Thymus (tissue), 11 donors: ENCODE data around the gene FBXO31. TPM values are rescaled to one million over a fixed set of nuclear protein-coding genes. Genes with fewer than 3 reads are reported as not detected.
A peak's percentile ranks its signal among the peaks of the same experiment; 100 is the strongest.
"Not testable (repeated sequence)": the region's sequence is repeated elsewhere in the genome, so short reads cannot be mapped to it uniquely, and the experiment has no call there.

Experiments used
- DNase-seq, 9 donors: peaks; one replicate each; pipeline ENCODE4 v3.0.0-alpha.2; 2013; ENCODE audit warnings: low spot score in 9 of 9, low read depth in 6 of 9, missing footprints in 1 of 9
- H3K27ac ChIP-seq, 2 donors: one replicate each; pipeline ENCODE4 v1.5.1; 2013; ENCODE audit warnings: control low read depth in 1 of 2, low read depth in 1 of 2, low read length in 1 of 2, mild to moderate bottlenecking in 1 of 2, moderate library complexity in 1 of 2
- H3K27me3 ChIP-seq, 2 donors: one replicate each; pipeline ENCODE4 v1.5.1; 2013; ENCODE audit warnings: low read length in 1 of 2; ENCODE audit not compliant: control insufficient read depth in 2 of 2, insufficient read depth in 1 of 2
- H3K36me3 ChIP-seq, 2 donors: one replicate each; pipeline ENCODE4 v1.5.1; 2013; ENCODE audit warnings: low read length in 1 of 2, mild to moderate bottlenecking in 1 of 2, moderate library complexity in 1 of 2; ENCODE audit not compliant: control insufficient read depth in 2 of 2, insufficient read depth in 2 of 2
- H3K4me1 ChIP-seq, 2 donors: one replicate each; pipeline ENCODE4 v1.5.1; 2013; ENCODE audit warnings: low read length in 2 of 2; ENCODE audit not compliant: control insufficient read depth in 2 of 2, insufficient read depth in 2 of 2
- H3K4me3 ChIP-seq, 2 donors: one replicate each; pipeline ENCODE4 v1.5.1; 2013; ENCODE audit warnings: low read length in 2 of 2, control low read depth in 1 of 2, mild to moderate bottlenecking in 1 of 2
- H3K9me3 ChIP-seq, 2 donors: one replicate each; pipeline ENCODE4 v1.5.1; 2013; ENCODE audit warnings: low read length in 1 of 2, mild to moderate bottlenecking in 1 of 2; ENCODE audit not compliant: control insufficient read depth in 2 of 2, insufficient read depth in 1 of 2
- WGBS: extraction: QIAGEN DNeasy Blood & Tissue Kit; methylation state at CpG from one replicate; pipeline ENCODE4 v1.1.7; 2013; 5-methylcytosine and 5-hydroxymethylcytosine counted together
- polyA plus RNA-seq: library from polyadenylated mRNA; stranded (reverse); fragments of 200-250 nt; gene quantifications from one replicate; pipeline ENCODE4 v1.2.3, GENCODE V29; 2013
- total RNA-seq: library from RNA; stranded (reverse); fragments of 120-200 nt; gene quantifications from one replicate; pipeline ENCODE4 v1.2.4, GENCODE V29; 2013
- donor health status: healthy.

Gene FBXO31
- total and polyA plus RNA-seq, 2 donors: 11.7 to 27.1 TPM

DNA sequence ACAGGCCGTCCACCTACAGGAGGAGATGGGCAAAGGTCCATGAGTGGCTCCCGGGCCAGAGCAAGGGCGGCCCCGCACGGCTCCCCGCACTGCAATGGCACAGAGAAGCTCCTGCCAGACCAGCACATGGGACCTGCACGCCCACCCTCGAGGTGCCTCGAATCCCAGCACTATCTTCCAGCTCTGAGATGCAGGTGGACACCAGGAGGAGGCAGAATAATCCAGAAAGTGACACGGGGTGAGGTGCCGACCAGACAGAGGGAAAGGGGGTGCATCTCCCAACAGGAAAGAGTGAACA is 39.9 kb downstream of the FBXO31 start:
- DNase-seq: no peak

DNA sequence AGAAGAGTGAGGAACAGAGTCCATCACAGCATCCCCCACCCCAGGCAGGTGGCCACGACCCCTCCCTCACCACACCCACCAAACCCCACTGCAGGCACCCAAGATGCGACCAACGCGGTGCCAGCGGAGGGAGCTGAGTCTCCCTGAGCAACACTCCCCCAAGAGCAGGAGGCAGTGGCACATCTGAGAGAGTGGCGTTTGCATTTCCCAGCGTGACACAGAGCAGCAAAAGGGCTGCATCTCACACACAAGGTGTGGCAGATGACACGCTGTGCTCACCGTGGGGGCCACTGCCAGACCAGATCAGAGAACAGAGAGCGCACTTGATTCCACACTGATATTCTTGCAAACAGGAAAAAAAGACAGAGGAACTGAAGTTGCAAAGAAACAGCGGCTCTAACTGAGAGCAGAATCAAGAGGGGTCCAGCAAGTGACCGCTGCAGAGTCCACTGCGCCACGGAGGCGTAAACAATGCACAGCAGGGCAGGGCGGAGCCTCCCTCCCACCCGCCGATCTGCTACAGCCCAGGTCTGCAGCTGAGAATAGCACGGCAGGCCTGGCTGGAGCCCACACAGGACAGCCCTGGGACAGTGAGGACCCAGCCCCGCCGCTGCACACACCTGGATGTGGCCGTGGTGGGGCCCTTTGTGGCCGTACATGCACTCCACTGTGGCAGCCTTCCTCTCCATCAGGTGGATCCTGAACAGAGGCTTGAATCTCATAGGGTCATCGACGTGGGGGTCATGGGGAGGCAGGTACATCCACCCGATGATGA is 40.4 kb downstream of the FBXO31 start:
- Histone ChIP-seq H3K4me1 (peaks cover 7 to 29% of the 10 kb centered on the region in 2 donors), H3K4me3 (no peak overlapping the region), H3K27me3 (no peaks in the 10 kb centered on the region), H3K27ac (no peak overlapping the region), H3K9me3 (peaks cover 0 to 2% of the 10 kb centered on the region in 2 donors), H3K36me3 (peaks cover 22 to 55% of the 10 kb centered on the region in 2 donors)
- peak in 1 of 9 donors; percentile 26 for DNase-seq
- WGBS: 85% methylated on average over 26 of the region's 26 CpGs

More for the DNA sequence above, 39.9 kb downstream of the FBXO31 start:
- H3K4me1 ChIP-seq: peaks cover 7 to 29% of the 10 kb centered on the region in 2 donors
- H3K4me3 ChIP-seq: no peak overlapping the region
- H3K9me3 ChIP-seq: peaks cover 0 to 2% of the 10 kb centered on the region in 2 donors
- no peaks in the 10 kb centered on the region for H3K27me3 ChIP-seq
- peaks cover 22 to 56% of the 10 kb centered on the region in 2 donors for H3K36me3 ChIP-seq
- WGBS: 96% methylated on average over 11 of the region's 11 CpGs
- no peak overlapping the region for H3K27ac ChIP-seq

DNA sequence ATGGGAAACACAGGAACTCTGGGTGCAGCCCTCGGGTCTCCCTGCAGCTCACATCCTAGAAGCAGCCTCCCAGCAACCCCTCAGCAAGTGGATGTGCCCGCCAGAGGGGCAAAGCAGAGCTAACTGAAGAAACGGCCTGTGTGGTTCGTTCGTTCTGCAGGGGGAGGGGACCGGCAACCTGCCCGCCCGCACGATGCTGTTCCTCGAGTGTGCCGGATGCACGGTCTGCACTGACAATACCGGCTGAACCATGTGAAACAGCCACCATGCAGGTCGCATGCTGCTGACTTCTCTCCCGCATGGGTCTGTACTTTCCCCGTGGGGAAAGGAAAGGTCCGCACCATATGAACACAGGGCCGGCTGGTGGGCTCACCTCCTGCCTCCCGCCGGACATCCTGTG is 41.1 kb downstream of the FBXO31 start:
- H3K4me3 ChIP-seq: no peak overlapping the region
- H3K27me3 ChIP-seq: no peaks in the 10 kb centered on the region
- no peak for DNase-seq
- no peak overlapping the region for H3K27ac ChIP-seq
- 98% methylated on average over 20 of the region's 20 CpGs for WGBS
- H3K36me3 ChIP-seq: peaks cover 22 to 55% of the 10 kb centered on the region in 2 donors
- peaks cover 0 to 2% of the 10 kb centered on the region in 2 donors for H3K9me3 ChIP-seq
- peaks cover 7 to 30% of the 10 kb centered on the region in 2 donors for H3K4me1 ChIP-seq

DNA sequence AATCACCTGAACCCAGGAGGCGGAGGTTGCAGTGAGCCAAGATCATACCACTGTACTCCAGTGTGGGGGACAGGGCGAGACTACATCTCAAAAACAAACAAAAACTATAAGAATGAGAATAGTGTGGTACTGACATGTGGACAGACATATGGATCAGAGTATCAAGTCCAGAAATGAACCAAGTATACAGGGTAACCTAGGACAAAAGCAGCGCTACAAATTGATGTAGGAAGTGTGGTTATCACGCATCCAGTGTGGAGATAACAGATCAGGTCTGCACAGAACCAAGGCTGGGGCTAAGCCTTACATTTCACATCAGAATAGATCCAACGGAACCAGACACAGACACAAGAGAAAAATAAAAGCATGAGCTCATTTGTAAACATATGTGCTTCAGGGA is 43.4 kb downstream of the FBXO31 start:
- H3K4me1 ChIP-seq: peaks cover 4 to 19% of the 10 kb centered on the region in 2 donors
- no peak overlapping the region for H3K27ac ChIP-seq
- H3K27me3 ChIP-seq: no peaks in the 10 kb centered on the region
- no peak for DNase-seq
- peaks cover 14 to 47% of the 10 kb centered on the region in 2 donors for H3K36me3 ChIP-seq
- no peak overlapping the region for H3K4me3 ChIP-seq
- 98% methylated on average over 5 of the region's 5 CpGs for WGBS
- peaks cover 0 to 2% of the 10 kb centered on the region in 2 donors for H3K9me3 ChIP-seq

DNA sequence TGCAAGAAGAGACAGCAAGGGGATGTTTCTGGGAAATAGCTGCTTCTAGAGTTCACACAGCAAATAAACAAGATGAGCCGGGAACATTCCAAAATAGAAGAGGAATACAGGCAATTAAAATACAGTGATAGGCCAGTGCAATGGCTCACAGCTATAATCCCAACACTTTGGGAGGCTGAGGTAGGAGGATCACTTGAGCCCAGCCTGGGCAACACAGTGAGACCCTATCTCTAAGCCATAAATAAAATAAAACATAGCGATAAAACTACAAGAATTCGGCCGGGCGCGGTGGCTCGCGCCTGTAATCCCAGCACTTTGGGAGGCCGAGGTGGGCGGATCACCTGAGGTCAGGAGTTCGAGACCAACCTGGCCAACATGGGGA is 43.9 kb downstream of the FBXO31 start:
- H3K36me3 ChIP-seq: peaks cover 16 to 49% of the 10 kb centered on the region in 2 donors
- 98% methylated on average over 11 of the region's 11 CpGs for WGBS

DNA sequence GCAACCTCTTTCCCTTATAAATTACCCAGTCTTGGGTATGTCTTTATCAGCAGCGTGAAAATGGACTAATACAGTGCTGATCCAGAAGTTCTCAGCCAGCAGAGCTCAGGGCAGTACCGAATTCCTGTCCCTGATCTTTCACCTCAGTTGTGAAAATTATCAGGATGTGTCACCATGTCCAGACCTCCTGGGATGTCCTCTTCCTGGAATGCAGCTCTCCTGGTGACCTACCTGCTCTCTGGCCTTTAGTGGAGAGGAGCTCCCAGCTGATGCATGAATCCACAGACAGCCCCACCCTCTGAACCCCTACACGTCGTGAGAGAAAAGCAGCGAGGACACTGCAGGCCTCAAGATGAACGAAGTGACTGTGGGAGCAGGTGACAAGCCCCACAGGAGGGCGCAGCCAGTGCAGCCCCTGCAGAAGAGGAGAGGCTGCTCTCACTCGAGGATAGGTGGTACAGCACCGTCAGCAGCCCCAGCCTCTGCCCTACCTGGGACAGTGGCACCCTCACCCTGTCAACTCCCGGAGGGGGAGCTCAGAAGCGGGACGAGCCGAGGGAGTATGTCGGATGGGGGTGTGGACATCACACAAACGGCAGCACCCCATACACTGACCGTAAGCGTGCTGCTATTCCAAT is 44.4 kb downstream of the FBXO31 start:
- Histone ChIP-seq H3K27me3 (no peaks in the 10 kb centered on the region), H3K4me3 (no peak overlapping the region), H3K9me3 (peaks cover 0 to 2% of the 10 kb centered on the region in 2 donors), H3K36me3 (peaks cover 21 to 53% of the 10 kb centered on the region in 2 donors), H3K27ac (no peak overlapping the region), H3K4me1 (peaks cover 4 to 10% of the 10 kb centered on the region in 2 donors)
- WGBS: 98% methylated on average over 17 of the region's 17 CpGs
- no peak for DNase-seq

More for the DNA sequence above, 43.9 kb downstream of the FBXO31 start:
- not testable (repeated sequence) for H3K9me3 ChIP-seq, H3K27ac ChIP-seq, H3K27me3 ChIP-seq, DNase-seq, H3K4me3 ChIP-seq
- H3K4me1 ChIP-seq: peaks cover 4 to 15% of the 10 kb centered on the region in 2 donors

DNA sequence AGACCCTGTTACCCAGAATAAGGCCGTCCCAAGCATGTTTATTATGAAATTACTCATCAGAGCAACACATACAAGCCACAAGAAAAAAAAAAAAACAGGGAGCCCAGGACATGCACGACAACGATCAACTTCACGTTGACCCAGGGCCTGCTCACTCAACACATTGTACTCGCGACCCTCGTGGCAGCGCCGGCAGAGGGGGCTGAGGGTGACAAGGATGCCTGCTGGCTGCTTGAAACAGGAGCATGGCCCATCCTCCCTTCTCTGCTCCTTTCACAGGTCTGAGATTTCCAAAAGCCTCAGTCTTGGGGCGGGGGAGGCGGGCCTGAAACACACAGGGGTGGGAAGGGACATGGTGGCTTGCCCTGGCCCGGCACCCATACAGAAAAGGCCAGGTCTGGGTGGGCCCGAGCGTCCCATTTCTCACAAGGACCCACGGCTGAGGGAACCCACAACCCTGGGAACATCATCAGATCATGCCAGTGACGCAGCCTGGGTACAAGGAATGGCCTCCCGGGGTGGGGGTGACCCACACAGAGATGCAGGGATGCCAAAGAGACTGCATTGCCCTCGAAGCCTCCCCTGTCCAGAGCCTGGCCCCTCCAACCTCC is 45.3 kb downstream of the FBXO31 start:
- no peak overlapping the region for H3K4me3 ChIP-seq
- peaks cover 4 to 7% of the 10 kb centered on the region in 2 donors for H3K4me1 ChIP-seq
- H3K36me3 ChIP-seq: peaks cover 17 to 54% of the 10 kb centered on the region in 2 donors
- no peak overlapping the region for H3K27ac ChIP-seq
- H3K9me3 ChIP-seq: peaks cover 0 to 2% of the 10 kb centered on the region in 2 donors
- DNase-seq: no peak
- no peaks in the 10 kb centered on the region for H3K27me3 ChIP-seq
- WGBS: 98% methylated on average over 18 of the region's 18 CpGs

DNA sequence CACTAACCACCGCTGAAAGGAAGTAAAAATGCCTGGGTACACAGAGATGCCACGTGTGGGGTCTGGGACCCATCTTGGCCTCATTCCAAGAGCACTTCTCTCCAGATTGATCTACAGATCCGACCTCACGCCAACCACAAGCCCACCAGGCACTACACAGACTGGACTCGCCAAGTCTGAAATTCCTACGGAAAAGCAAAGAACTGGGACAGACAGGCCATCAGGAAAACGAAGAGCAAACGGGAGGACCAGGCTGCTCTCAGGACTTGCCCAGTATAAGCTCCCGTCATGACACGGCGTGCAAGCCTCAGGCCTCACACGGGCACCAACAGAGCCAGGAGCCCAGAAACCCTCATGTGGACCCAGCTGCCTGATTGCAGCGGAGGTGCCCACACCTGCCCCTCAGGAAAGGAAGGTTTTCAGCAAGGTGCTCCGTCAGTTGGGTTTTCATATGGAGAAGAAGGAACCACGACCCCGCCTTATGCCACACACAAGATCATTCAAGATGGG is 46.3 kb downstream of the FBXO31 start:
- H3K27me3 ChIP-seq: no peaks in the 10 kb centered on the region
- WGBS: 23% methylated on average over 16 of the region's 16 CpGs
- H3K4me3 ChIP-seq: no peak overlapping the region
- peaks cover 4 to 5% of the 10 kb centered on the region in 2 donors for H3K4me1 ChIP-seq
- H3K36me3 ChIP-seq: peaks cover 10 to 52% of the 10 kb centered on the region in 2 donors
- no peak overlapping the region for H3K27ac ChIP-seq
- H3K9me3 ChIP-seq: peaks cover 0 to 2% of the 10 kb centered on the region in 2 donors
- DNase-seq: no peak
